Rectal smooth muscle tissue (tissue), 1 donor: ENCODE data around the gene RANBP3.

ENCODE experiments used
- H3K27ac ChIP-seq: one replicate; pipeline ENCODE4 v1.7.0; 2013; ENCODE audit warnings: low read depth, low read length, inconsistent platforms
- H3K27me3 ChIP-seq: one replicate; pipeline ENCODE4 v1.7.0; 2013; ENCODE audit warnings: low read length; ENCODE audit not compliant: control insufficient read depth, insufficient read depth
- H3K36me3 ChIP-seq: one replicate; pipeline ENCODE4 v1.7.0; 2013; ENCODE audit warnings: low read length; ENCODE audit not compliant: control insufficient read depth, insufficient read depth
- H3K4me1 ChIP-seq: one replicate; pipeline ENCODE4 v1.7.0; 2013; ENCODE audit warnings: low read length; ENCODE audit not compliant: control insufficient read depth, insufficient read depth
- H3K4me3 ChIP-seq: one replicate; pipeline ENCODE4 v1.7.0; 2013; ENCODE audit warnings: low read length
- H3K9ac ChIP-seq: one replicate; pipeline ENCODE4 v1.7.0; 2013; ENCODE audit warnings: low read length

The RANBP3 gene

GRCh38 chr19:5931251-5931650 is 46.7 kb downstream of the RANBP3 start:
- Histone ChIP-seq H3K27me3 (no peaks in the 10 kb centered on the region), H3K4me3 (no peak overlapping the region), H3K4me1 (peaks cover 40% of the 10 kb centered on the region), H3K36me3 (peaks cover 23% of the 10 kb centered on the region), H3K9ac (no peak overlapping the region), H3K27ac (peak overlapping the region; percentile 8)

- H3K27me3 ChIP-seq = no peaks in the 10 kb centered on the region
- H3K9ac ChIP-seq = no peak overlapping the region
- peaks cover 28% of the 10 kb centered on the region for H3K36me3 ChIP-seq
- peaks cover 36% of the 10 kb centered on the region for H3K4me1 ChIP-seq
- peak overlapping the region; percentile 28 for H3K27ac ChIP-seq
- H3K4me3 ChIP-seq = no peak overlapping the region
Observed at GRCh38 chr19:5929625-5930024, 48.3 kb downstream of the RANBP3 start.

GRCh38 chr19:5929179-5929578 is 48.8 kb downstream of the RANBP3 start:
- Histone ChIP-seq H3K27ac (peak overlapping the region; percentile 28), H3K27me3 (no peaks in the 10 kb centered on the region), H3K9ac (no peak overlapping the region), H3K36me3 (peaks cover 32% of the 10 kb centered on the region), H3K4me1 (peaks cover 36% of the 10 kb centered on the region), H3K4me3 (no peak overlapping the region)

GRCh38 chr19:5927441-5927821 is 50.5 kb downstream of the RANBP3 start:
- Histone ChIP-seq H3K27ac (peak overlapping the region; percentile 81), H3K4me1 (peaks cover 27% of the 10 kb centered on the region), H3K4me3 (no peak overlapping the region), H3K9ac (no peak overlapping the region), H3K36me3 (peaks cover 42% of the 10 kb centered on the region), H3K27me3 (no peaks in the 10 kb centered on the region)

GRCh38 chr19:5926641-5927440 is 51.1 kb downstream of the RANBP3 start:
- Histone ChIP-seq H3K27ac (peak overlapping the region; percentile 81), H3K4me3 (no peak overlapping the region), H3K4me1 (peaks cover 27% of the 10 kb centered on the region), H3K9ac (no peak overlapping the region), H3K36me3 (peaks cover 42% of the 10 kb centered on the region), H3K27me3 (no peaks in the 10 kb centered on the region)

GRCh38 chr19:5925830-5926427 is 52.0 kb downstream of the RANBP3 start:
- H3K9ac ChIP-seq = no peak overlapping the region
- H3K27ac ChIP-seq = peak overlapping the region; percentile 81
- H3K4me1 ChIP-seq = peaks cover 27% of the 10 kb centered on the region
- H3K27me3 ChIP-seq = no peaks in the 10 kb centered on the region
- peaks cover 41% of the 10 kb centered on the region for H3K36me3 ChIP-seq
- H3K4me3 ChIP-seq = no peak overlapping the region

- Histone ChIP-seq H3K27me3 (no peaks in the 10 kb centered on the region), H3K36me3 (peaks cover 43% of the 10 kb centered on the region), H3K4me1 (peaks cover 25% of the 10 kb centered on the region), H3K9ac (no peak overlapping the region), H3K4me3 (no peak overlapping the region), H3K27ac (no peak overlapping the region)
Observed at GRCh38 chr19:5923356-5923755, 54.6 kb downstream of the RANBP3 start.

- H3K4me3 ChIP-seq = no peak overlapping the region
- no peak overlapping the region for H3K9ac ChIP-seq
- peaks cover 47% of the 10 kb centered on the region for H3K36me3 ChIP-seq
- H3K4me1 ChIP-seq = peaks cover 15% of the 10 kb centered on the region
- H3K27me3 ChIP-seq = no peaks in the 10 kb centered on the region
- no peak overlapping the region for H3K27ac ChIP-seq
Observed at GRCh38 chr19:5922161-5922545, 55.8 kb downstream of the RANBP3 start.

GRCh38 chr19:5921516-5922160 is 56.3 kb downstream of the RANBP3 start:
- Histone ChIP-seq H3K36me3 (peaks cover 51% of the 10 kb centered on the region), H3K4me1 (peaks cover 10% of the 10 kb centered on the region), H3K4me3 (no peak overlapping the region), H3K9ac (no peak overlapping the region), H3K27ac (no peak overlapping the region), H3K27me3 (no peaks in the 10 kb centered on the region)

GRCh38 chr19:5918463-5919079 is 59.4 kb downstream of the RANBP3 start:
- H3K27me3 ChIP-seq = no peaks in the 10 kb centered on the region
- no peak overlapping the region for H3K4me3 ChIP-seq
- H3K27ac ChIP-seq = no peak overlapping the region
- peaks cover 40% of the 10 kb centered on the region for H3K36me3 ChIP-seq
- peaks cover 2% of the 10 kb centered on the region for H3K4me1 ChIP-seq
- H3K9ac ChIP-seq = no peak overlapping the region

- Histone ChIP-seq H3K27ac (no peak overlapping the region), H3K36me3 (peaks cover 36% of the 10 kb centered on the region), H3K9ac (no peak overlapping the region), H3K4me3 (no peak overlapping the region), H3K4me1 (peaks cover 2% of the 10 kb centered on the region), H3K27me3 (no peaks in the 10 kb centered on the region)
Observed at GRCh38 chr19:5917431-5918107, 60.4 kb downstream of the RANBP3 start.

GRCh38 chr19:5916181-5916708 is 61.7 kb downstream of the RANBP3 start:
- Histone ChIP-seq H3K4me1 (peaks cover 2% of the 10 kb centered on the region), H3K36me3 (peaks cover 33% of the 10 kb centered on the region), H3K4me3 (no peak overlapping the region), H3K27me3 (no peaks in the 10 kb centered on the region), H3K27ac (no peak overlapping the region), H3K9ac (no peak overlapping the region)
